ENCODE results near the gene CREB1. TPM values are rescaled to one million over a fixed set of nuclear protein-coding genes. Genes with fewer than 3 reads are reported as not detected.

The CREB1 gene
- total and polyA plus RNA-seq, 4 donors, result 5.4 to 79.6 (median 35.1) TPM

DNA sequence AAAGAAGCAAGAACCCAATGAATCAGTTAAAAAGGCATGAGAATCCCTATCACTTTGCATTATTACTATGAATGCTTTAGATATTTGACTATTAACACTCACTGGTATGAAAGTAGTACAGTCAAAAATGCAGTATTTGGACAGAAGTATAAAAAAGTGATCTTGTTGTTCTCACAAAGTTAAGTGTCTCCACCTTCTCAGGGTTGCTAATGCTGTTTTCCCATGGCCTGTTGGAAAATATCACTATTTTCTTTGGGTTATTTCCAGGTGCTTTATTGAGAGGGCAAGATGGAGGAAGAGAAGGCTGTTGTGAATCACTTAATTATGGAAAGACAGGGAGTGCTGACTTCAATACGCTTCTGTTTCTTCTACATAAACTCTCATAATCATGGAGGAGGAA is 13.6 kb upstream of the CREB1 start:
- no peak overlapping the region for H3K4me3 ChIP-seq
- H3K27ac ChIP-seq (ENCODE audit: low read depth in 1 of 2, low read length in 1 of 2), result no peak overlapping the region
- no peaks in the 10 kb centered on the region for H3K9me3 ChIP-seq (ENCODE audit: control insufficient read depth in 4 of 4, insufficient read depth in 3 of 4, low read length in 3 of 4)
- 85 to 96% methylated on average over 1 of the region's 1 CpG for WGBS, 2 donors
- no peaks in the 10 kb centered on the region for H3K27me3 ChIP-seq (ENCODE audit: control insufficient read depth in 3 of 3, insufficient read depth in 3 of 3, low read length in 2 of 3)
- no peaks in the 10 kb centered on the region for H3K4me1 ChIP-seq (ENCODE audit: control insufficient read depth in 5 of 5, insufficient read depth in 5 of 5, low read length in 5 of 5)
- ATAC-seq (ENCODE audit: insufficient read depth, low FRiP score) (no peak), DNase-seq (no peak)
- TF ChIP-seq, protein P1, sequence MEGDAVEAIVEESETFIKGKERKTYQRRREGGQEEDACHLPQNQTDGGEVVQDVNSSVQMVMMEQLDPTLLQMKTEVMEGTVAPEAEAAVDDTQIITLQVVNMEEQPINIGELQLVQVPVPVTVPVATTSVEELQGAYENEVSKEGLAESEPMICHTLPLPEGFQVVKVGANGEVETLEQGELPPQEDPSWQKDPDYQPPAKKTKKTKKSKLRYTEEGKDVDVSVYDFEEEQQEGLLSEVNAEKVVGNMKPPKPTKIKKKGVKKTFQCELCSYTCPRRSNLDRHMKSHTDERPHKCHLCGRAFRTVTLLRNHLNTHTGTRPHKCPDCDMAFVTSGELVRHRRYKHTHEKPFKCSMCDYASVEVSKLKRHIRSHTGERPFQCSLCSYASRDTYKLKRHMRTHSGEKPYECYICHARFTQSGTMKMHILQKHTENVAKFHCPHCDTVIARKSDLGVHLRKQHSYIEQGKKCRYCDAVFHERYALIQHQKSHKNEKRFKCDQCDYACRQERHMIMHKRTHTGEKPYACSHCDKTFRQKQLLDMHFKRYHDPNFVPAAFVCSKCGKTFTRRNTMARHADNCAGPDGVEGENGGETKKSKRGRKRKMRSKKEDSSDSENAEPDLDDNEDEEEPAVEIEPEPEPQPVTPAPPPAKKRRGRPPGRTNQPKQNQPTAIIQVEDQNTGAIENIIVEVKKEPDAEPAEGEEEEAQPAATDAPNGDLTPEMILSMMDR (IDR thresholded peaks at IDR 0.05; ENCODE audit: control extremely low read depth, extremely low read depth), result no peak
- no peaks in the 10 kb centered on the region for H3K36me3 ChIP-seq (ENCODE audit: control insufficient read depth in 4 of 4, insufficient read depth in 4 of 4, low read length in 4 of 4)
- H3K9ac ChIP-seq (ENCODE audit: insufficient read depth in 1 of 2, low read length in 2 of 2), result no peak overlapping the region

DNA sequence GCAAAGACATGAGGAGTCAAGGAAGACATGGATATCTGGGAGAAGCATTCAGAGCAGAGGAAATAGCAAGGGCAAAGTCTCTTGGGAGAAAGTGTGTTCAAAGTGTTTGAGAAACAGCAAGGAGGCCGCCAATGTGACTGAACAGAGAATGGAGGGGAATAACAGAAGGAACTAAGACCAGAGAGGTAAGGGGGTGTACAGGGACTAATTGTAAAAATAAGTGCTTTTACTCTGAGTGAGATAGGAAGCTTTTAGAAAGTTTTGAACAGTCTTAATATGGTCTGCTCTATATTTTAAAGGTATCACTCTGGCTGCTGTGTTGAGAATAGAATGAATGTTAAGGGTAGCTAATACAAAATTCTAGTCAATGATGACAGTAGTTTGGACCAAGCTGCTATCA is 6.8 kb upstream of the CREB1 start:
- ATAC-seq (ENCODE audit: insufficient read depth, low FRiP score) (no peak), DNase-seq (no peak)
- TF ChIP-seq, protein P1 (IDR thresholded peaks at IDR 0.05; ENCODE audit: control extremely low read depth, extremely low read depth), result no peak
- 89 to 91% methylated on average over 1 of the region's 1 CpG for WGBS, 2 donors
- Histone ChIP-seq H3K9me3 (ENCODE audit: control insufficient read depth in 4 of 4, insufficient read depth in 3 of 4, low read length in 3 of 4) (no peaks in the 10 kb centered on the region), H3K27ac (ENCODE audit: low read depth in 1 of 2, low read length in 1 of 2) (no peak overlapping the region), H3K9ac (ENCODE audit: insufficient read depth in 1 of 2, low read length in 2 of 2) (no peak overlapping the region), H3K4me3 (no peak overlapping the region), H3K4me1 (ENCODE audit: control insufficient read depth in 5 of 5, insufficient read depth in 5 of 5, low read length in 5 of 5) (peaks cover 0 to under 1% (median 0%) of the 10 kb centered on the region in 5 donors), H3K36me3 (ENCODE audit: control insufficient read depth in 4 of 4, insufficient read depth in 4 of 4, low read length in 4 of 4) (no peaks in the 10 kb centered on the region), H3K27me3 (ENCODE audit: control insufficient read depth in 3 of 3, insufficient read depth in 3 of 3, low read length in 2 of 3) (no peaks in the 10 kb centered on the region)

DNA sequence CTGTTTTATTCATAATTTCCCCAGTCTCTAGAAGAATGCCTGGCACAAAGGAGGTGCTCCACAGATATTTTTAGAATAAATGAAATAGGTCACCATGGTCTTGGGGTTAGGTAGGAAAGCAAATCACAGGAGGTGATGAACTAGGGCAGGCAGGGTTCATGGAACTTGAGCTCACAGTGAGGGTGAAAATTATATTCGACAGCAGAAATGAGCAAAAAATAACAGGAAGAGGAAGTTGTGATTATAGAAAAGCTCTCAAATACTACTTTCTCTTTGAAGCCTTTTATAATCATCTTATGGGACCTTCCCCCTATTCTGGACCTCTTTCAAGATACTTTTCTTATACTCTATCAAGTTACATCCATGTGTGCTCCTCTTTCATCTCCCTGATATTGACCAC is 4.5 kb upstream of the CREB1 start:
- ATAC-seq (ENCODE audit: insufficient read depth, low FRiP score) (no peak), DNase-seq (no peak)
- no peaks in the 10 kb centered on the region for H3K36me3 ChIP-seq (ENCODE audit: control insufficient read depth in 4 of 4, insufficient read depth in 4 of 4, low read length in 4 of 4)
- no peak overlapping the region for H3K4me3 ChIP-seq
- peaks cover 0 to 3% (median 0%) of the 10 kb centered on the region in 5 donors for H3K4me1 ChIP-seq (ENCODE audit: control insufficient read depth in 5 of 5, insufficient read depth in 5 of 5, low read length in 5 of 5)
- TF ChIP-seq, protein P1 (IDR thresholded peaks at IDR 0.05; ENCODE audit: control extremely low read depth, extremely low read depth), result no peak
- WGBS, 2 donors, result 5 to 32% methylated on average over 1 of the region's 1 CpG
- H3K9ac ChIP-seq (ENCODE audit: insufficient read depth in 1 of 2, low read length in 2 of 2), result no peak overlapping the region
- H3K9me3 ChIP-seq (ENCODE audit: control insufficient read depth in 4 of 4, insufficient read depth in 3 of 4, low read length in 3 of 4), result no peaks in the 10 kb centered on the region
- no peak overlapping the region for H3K27ac ChIP-seq (ENCODE audit: low read depth in 1 of 2, low read length in 1 of 2)
- H3K27me3 ChIP-seq (ENCODE audit: control insufficient read depth in 3 of 3, insufficient read depth in 3 of 3, low read length in 2 of 3), result no peaks in the 10 kb centered on the region

DNA sequence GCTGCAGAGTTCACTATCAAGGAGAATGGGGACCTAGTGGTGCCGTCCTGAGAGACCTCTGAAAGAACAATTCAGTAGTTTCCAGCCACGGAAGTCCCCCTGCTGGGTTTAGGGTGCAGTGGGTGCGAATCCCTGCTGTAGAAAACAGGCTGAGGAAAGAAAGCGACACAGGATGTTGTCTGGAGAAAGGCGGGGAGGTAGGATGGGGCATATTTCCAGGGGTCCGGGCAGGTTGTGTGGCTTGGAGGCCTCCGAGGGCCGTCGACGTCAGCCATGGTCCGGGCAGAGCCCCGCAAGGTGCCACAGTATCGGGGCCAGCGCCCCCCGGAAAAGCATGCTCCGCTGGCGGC is 807 bp upstream of the CREB1 start:
- peak overlapping the region; percentile 62 for H3K4me3 ChIP-seq
- no peaks in the 10 kb centered on the region for H3K36me3 ChIP-seq (ENCODE audit: control insufficient read depth in 4 of 4, insufficient read depth in 4 of 4, low read length in 4 of 4)
- H3K27ac ChIP-seq (ENCODE audit: low read depth in 1 of 2, low read length in 1 of 2), result peak overlapping the region; percentile 93 to 96
- WGBS, 2 donors, result 1% methylated on average over 17 of the region's 17 CpGs
- no peaks in the 10 kb centered on the region for H3K27me3 ChIP-seq (ENCODE audit: control insufficient read depth in 3 of 3, insufficient read depth in 3 of 3, low read length in 2 of 3)
- H3K9me3 ChIP-seq (ENCODE audit: control insufficient read depth in 4 of 4, insufficient read depth in 3 of 4, low read length in 3 of 4), result no peaks in the 10 kb centered on the region
- H3K9ac ChIP-seq (ENCODE audit: insufficient read depth in 1 of 2, low read length in 2 of 2), result peak overlapping the region; percentile 6 to 68
- H3K4me1 ChIP-seq (ENCODE audit: control insufficient read depth in 5 of 5, insufficient read depth in 5 of 5, low read length in 5 of 5), result peaks cover 0 to 22% (median 7%) of the 10 kb centered on the region in 5 donors
- peak in 2 of 3 donors; percentile 37 to 44 for DNase-seq
- TF ChIP-seq, protein P1 (IDR thresholded peaks at IDR 0.05; ENCODE audit: control extremely low read depth, extremely low read depth), result no peak
- ATAC-seq (ENCODE audit: insufficient read depth, low FRiP score), result no peak
